K562 (cell line): Measurements from ENCODE around the gene CERS4. TPM values are rescaled to one million over a fixed set of nuclear protein-coding genes. Genes with fewer than 3 reads are reported as not detected.

Experiments
- ATAC-seq: fragments of 200-7000 bp; cut with Tn5 transposase; 3 replicates; pipeline ENCODE4 v1.9.1; 2020; ENCODE audit warnings: moderate library complexity
- BruUV-seq: library from RNA; stranded (reverse); fragments of 400-500 nt; replicated peaks from 2 replicates; lab custom pipeline; 2021; lab: Mats Ljungman, UMichigan
- CTCF ChIA-PET: fragments of 300-600 bp; formaldehyde crosslinking; extraction: SDS; loops from one replicate; lab custom pipeline; 2021; ENCODE audit warnings: low intra/inter-chr PET ratio; lab: Yijun Ruan, JAX
- POLR2A ChIA-PET: fragments of 300-600, 350-650 bp; sonication (Branson Sonifier 250); formaldehyde crosslinking; extraction: SDS; loops from one replicate; lab custom pipeline; 2021; ENCODE audit warnings: antibody characterized with exemption, inconsistent platforms; lab: Yijun Ruan, JAX
- DNase-seq, 4 experiments: peaks; one replicate each; pipeline versions ENCODE4 v3.0.0 to v3.0.0-alpha.2; 2011 to 2018; ENCODE audit warnings: low spot score in 3 of 4, mixed read lengths in 3 of 4; ENCODE audit errors: extremely low read depth in 1 of 4
- FAIRE-seq: peaks from 2 replicates; lab custom pipeline; 2011; peaks lifted over from hg19 to GRCh38; lab: Jason Lieb, UNC
- H2AFZ ChIP-seq: 2 replicates; pipeline ENCODE4 v1.6.0; 2011; ENCODE audit warnings: low read depth, low read length, control low read depth, inconsistent platforms
- H3K27ac ChIP-seq: fragments of 200-600 bp; 3 replicates; pipeline ENCODE4 v1.8.0; 2011; ENCODE audit warnings: low read depth, mild to moderate bottlenecking, control low read depth, inconsistent platforms, low read length, moderate library complexity, mixed read lengths; ENCODE audit errors: extremely low read depth
- H3K27me3 ChIP-seq, 2 experiments: fragments of 300-600 bp in 1 of 2; 2 replicates in 1 of 2; 3 replicates in 1 of 2; pipeline versions ENCODE4 v1.6.0 to v1.8.0; 2011; ENCODE audit warnings: inconsistent platforms in 2 of 2, low read length in 2 of 2, mild to moderate bottlenecking in 1 of 2, mixed read lengths in 1 of 2, moderate library complexity in 1 of 2; ENCODE audit not compliant: control insufficient read depth in 2 of 2, insufficient read depth in 2 of 2
- H3K36me3 ChIP-seq: fragments of 300-600 bp; 3 replicates; pipeline ENCODE4 v1.8.0; 2011; ENCODE audit warnings: mild to moderate bottlenecking, low read length, inconsistent platforms; ENCODE audit not compliant: control insufficient read depth, insufficient read depth
- H3K4me1 ChIP-seq, 2 experiments: fragments of 200-600 bp in 1 of 2; replicated peaks in 1 of 2; 2 replicates in 1 of 2; 3 replicates in 1 of 2; pipeline versions ENCODE4 v1.5.1 to v1.8.0; 2011; ENCODE audit warnings: inconsistent platforms in 2 of 2, low read length in 2 of 2, mild to moderate bottlenecking in 1 of 2, mixed read lengths in 1 of 2, moderate library complexity in 1 of 2; ENCODE audit not compliant: control insufficient read depth in 2 of 2, insufficient read depth in 2 of 2
- H3K4me2 ChIP-seq: 2 replicates; pipeline ENCODE4 v1.6.1; 2011; ENCODE audit warnings: low read length, control low read depth, inconsistent platforms, mixed read lengths; ENCODE audit not compliant: insufficient read depth
- H3K4me3 ChIP-seq: fragments of 200-600 bp; sonication (generic), shearing (Covaris generic); 2 replicates; pipeline ENCODE4 v1.5.1; 2016; ENCODE audit warnings: control low read depth, inconsistent platforms
- H3K79me2 ChIP-seq: fragments of 200-600 bp; 3 replicates; pipeline ENCODE4 v1.8.0; 2011; ENCODE audit warnings: low read length, inconsistent platforms; ENCODE audit not compliant: control insufficient read depth, insufficient read depth
- H3K9ac ChIP-seq, 2 experiments: 2 replicates each; pipeline versions ENCODE4 v1.6.0 to v1.6.1; 2011; ENCODE audit warnings: low read depth in 2 of 2, low read length in 2 of 2, control low read depth in 1 of 2, inconsistent platforms in 1 of 2, mild to moderate bottlenecking in 1 of 2, mixed read lengths in 1 of 2; ENCODE audit not compliant: insufficient read depth in 1 of 2
- H3K9me1 ChIP-seq: one replicate; pipeline ENCODE4 v1.6.0; 2011; ENCODE audit warnings: inconsistent platforms, mild to moderate bottlenecking, low read length, moderate library complexity; ENCODE audit not compliant: control insufficient read depth, insufficient read depth
- H3K9me3 ChIP-seq: replicated peaks from 2 replicates; pipeline ENCODE4 v1.5.1; 2011; ENCODE audit warnings: low read depth, low read length, inconsistent platforms; ENCODE audit not compliant: control insufficient read depth, insufficient read depth
- H4K20me1 ChIP-seq: replicated peaks from 2 replicates; pipeline ENCODE4 v1.6.1; 2011; ENCODE audit warnings: low read length, inconsistent platforms, mixed read lengths; ENCODE audit not compliant: control insufficient read depth, insufficient read depth
- CBX3 ChIP-seq, 2 experiments: IDR thresholded peaks; 1 replicate in 1 of 2; 2 replicates in 1 of 2; pipeline ENCODE4 v1.6.1; 2012; ENCODE audit warnings: inconsistent platforms in 2 of 2, low read length in 2 of 2, borderline replicate concordance in 1 of 2, control low read depth in 1 of 2
- HMGN3 ChIP-seq: IDR thresholded peaks from 2 replicates; pipeline ENCODE4 v1.6.1; 2011; ENCODE audit warnings: borderline replicate concordance, low read depth, mild to moderate bottlenecking, mixed read lengths, low read length; ENCODE audit not compliant: insufficient read length; ENCODE audit errors: extremely low read depth
- KHSRP ChIP-seq: fragments of 450-650 bp; IDR thresholded peaks from 2 replicates; pipeline ENCODE4 v1.6.1; 2017
- L3MBTL2 ChIP-seq: fragments of 450-650 bp; IDR thresholded peaks from 2 replicates; pipeline ENCODE4 v1.6.1; 2016; ENCODE audit warnings: mild to moderate bottlenecking, moderate library complexity
- MAX ChIP-seq: sonication (generic); formaldehyde crosslinking; IDR thresholded peaks from 2 replicates; pipeline ENCODE4 v1.9.0; 2022; ENCODE audit warnings: mild to moderate bottlenecking, missing genetic modification reagents
- MCM2 ChIP-seq: fragments of 450-650 bp; IDR thresholded peaks from 2 replicates; pipeline ENCODE4 v1.6.1; 2017; ENCODE audit warnings: low read depth, mild to moderate bottlenecking
- MTA3 ChIP-seq: fragments of 450-650 bp; formaldehyde crosslinking; IDR thresholded peaks from 2 replicates; pipeline ENCODE4 v1.6.1; 2017; ENCODE audit warnings: mild to moderate bottlenecking, borderline replicate concordance
- NELFE ChIP-seq: IDR thresholded peaks from 2 replicates; pipeline ENCODE4 v1.6.1; 2011; ENCODE audit warnings: mild to moderate bottlenecking; ENCODE audit not compliant: insufficient read depth, insufficient read length
- NFIC ChIP-seq: fragments of 450-650 bp; IDR thresholded peaks from 2 replicates; pipeline ENCODE4 v1.6.1; 2017; ENCODE audit warnings: mild to moderate bottlenecking, inconsistent platforms
- RBFOX2 ChIP-seq: fragments of 200-400 bp; formaldehyde crosslinking; IDR thresholded peaks from 2 replicates; pipeline ENCODE4 v1.6.1; 2017; ENCODE audit warnings: low read depth, mild to moderate bottlenecking, low read length, moderate library complexity
- SIX5 ChIP-seq, 2 experiments: IDR thresholded peaks; 2 replicates each; pipeline ENCODE4 v1.6.1; 2011; ENCODE audit warnings: low read length in 2 of 2, borderline replicate concordance in 1 of 2, low read depth in 1 of 2, mild to moderate bottlenecking in 1 of 2, moderate library complexity in 1 of 2; ENCODE audit not compliant: insufficient read depth in 1 of 2
- STAG1 ChIP-seq: sonication (generic); formaldehyde crosslinking; IDR thresholded peaks from 2 replicates; pipeline ENCODE4 v1.5.0; 2020; ENCODE audit warnings: missing genetic modification reagents, borderline replicate concordance
- TCF15 ChIP-seq: fragments of 250-450 bp; sonication (Bioruptor Pico); IDR thresholded peaks from 2 replicates; pipeline ENCODE4 v1.8.0; 2022; ENCODE audit warnings: moderate library complexity, mild to moderate bottlenecking, inconsistent platforms
- USF1 ChIP-seq: sonication (generic); formaldehyde crosslinking; IDR thresholded peaks from 2 replicates; pipeline ENCODE4 v1.9.0; 2022; ENCODE audit warnings: mild to moderate bottlenecking, missing genetic modification reagents
- ZBTB7A ChIP-seq: IDR thresholded peaks from 2 replicates; pipeline ENCODE4 v1.6.1; 2011; ENCODE audit warnings: low read depth, mild to moderate bottlenecking, low read length, moderate library complexity, borderline replicate concordance; ENCODE audit not compliant: control insufficient read depth
- ZC3H8 ChIP-seq: fragments of 450-650 bp; IDR thresholded peaks from 2 replicates; pipeline ENCODE4 v1.6.1; 2017
- ZNF3 ChIP-seq: fragments of 250-450 bp; sonication (Bioruptor Pico); IDR thresholded peaks from 2 replicates; pipeline ENCODE4 v1.5.0; 2021; ENCODE audit warnings: mild to moderate bottlenecking, moderate library complexity
- ZNF717 ChIP-seq: fragments of 250-450 bp; sonication (Bioruptor Pico); IDR thresholded peaks from 2 replicates; pipeline ENCODE4 v1.5.0; 2021
- ZNF75A ChIP-seq: fragments of 450-650 bp; formaldehyde crosslinking; IDR thresholded peaks from 2 replicates; pipeline ENCODE4 v1.4.0; 2020; ENCODE audit warnings: mild to moderate bottlenecking
- WGBS: fragments of 100-300 bp; shearing (Covaris generic); methylation state at CpG from one replicate; pipeline ENCODE4 v1.1.6; 2016; ENCODE audit warnings: low coverage, mixed read lengths; ENCODE audit not compliant: insufficient coverage; ENCODE audit errors: missing lambda C conversion rate; 5-methylcytosine and 5-hydroxymethylcytosine counted together
- in situ Hi-C: fragments of 300-500 bp; cut with MboI; formaldehyde crosslinking; loops from 4 replicates; pipeline ENCODE4 v1.15.0; 2018; ENCODE audit warnings: inconsistent platforms, mixed read lengths
- intact Hi-C: fragments of 100-400 bp; cut with micrococcal nuclease; formaldehyde crosslinking; loops from 2 replicates; pipeline ENCODE4 v1.14.2; 2022
- polyA plus RNA-seq, 8 experiments: library from polyadenylated mRNA; depleted of rRNA in 4 of 8; stranded (reverse) in 5 of 8; unstranded in 3 of 8; fragments of >200 nt; fragmentation: Nextera tagmentation in 2 of 8; fragmentation: Illumina TruSeq in 1 of 8; extraction: Ambion mirVana in 2 of 8; extraction: Trizol in 1 of 8; gene quantifications; 2 replicates each; pipeline versions ENCODE4 v1.2.1 to v1.2.3, GENCODE V29; 2011 to 2014; ENCODE audit warnings: inconsistent platforms in 1 of 8, missing spikeins in 1 of 8
- total RNA-seq, 7 experiments: library from RNA; depleted of rRNA in 6 of 7; stranded (reverse); fragments of >200 nt in 6 of 7; fragmentation: Illumina TruSeq in 2 of 7; extraction: Trizol in 2 of 7; gene quantifications; 2 replicates each; pipeline versions ENCODE4 v1.2.1 to v1.2.3, GENCODE V29; 2011 to 2021; ENCODE audit warnings: low replicate concordance in 1 of 7
- TF ChIP-seq, protein P1 (sequence below): sonication (generic); formaldehyde crosslinking; IDR thresholded peaks from 2 replicates; pipeline ENCODE4 v1.8.1; 2023; ENCODE audit warnings: mild to moderate bottlenecking, missing genetic modification reagents

The CERS4 gene
- total and polyA plus RNA-seq, 9 of the 15 experiments (the other 6 are each of a cell fraction or from before 2014, with no cell fraction given): 0.14 to 4.4 (median 2.9) TPM; not detected in 1

DNA sequence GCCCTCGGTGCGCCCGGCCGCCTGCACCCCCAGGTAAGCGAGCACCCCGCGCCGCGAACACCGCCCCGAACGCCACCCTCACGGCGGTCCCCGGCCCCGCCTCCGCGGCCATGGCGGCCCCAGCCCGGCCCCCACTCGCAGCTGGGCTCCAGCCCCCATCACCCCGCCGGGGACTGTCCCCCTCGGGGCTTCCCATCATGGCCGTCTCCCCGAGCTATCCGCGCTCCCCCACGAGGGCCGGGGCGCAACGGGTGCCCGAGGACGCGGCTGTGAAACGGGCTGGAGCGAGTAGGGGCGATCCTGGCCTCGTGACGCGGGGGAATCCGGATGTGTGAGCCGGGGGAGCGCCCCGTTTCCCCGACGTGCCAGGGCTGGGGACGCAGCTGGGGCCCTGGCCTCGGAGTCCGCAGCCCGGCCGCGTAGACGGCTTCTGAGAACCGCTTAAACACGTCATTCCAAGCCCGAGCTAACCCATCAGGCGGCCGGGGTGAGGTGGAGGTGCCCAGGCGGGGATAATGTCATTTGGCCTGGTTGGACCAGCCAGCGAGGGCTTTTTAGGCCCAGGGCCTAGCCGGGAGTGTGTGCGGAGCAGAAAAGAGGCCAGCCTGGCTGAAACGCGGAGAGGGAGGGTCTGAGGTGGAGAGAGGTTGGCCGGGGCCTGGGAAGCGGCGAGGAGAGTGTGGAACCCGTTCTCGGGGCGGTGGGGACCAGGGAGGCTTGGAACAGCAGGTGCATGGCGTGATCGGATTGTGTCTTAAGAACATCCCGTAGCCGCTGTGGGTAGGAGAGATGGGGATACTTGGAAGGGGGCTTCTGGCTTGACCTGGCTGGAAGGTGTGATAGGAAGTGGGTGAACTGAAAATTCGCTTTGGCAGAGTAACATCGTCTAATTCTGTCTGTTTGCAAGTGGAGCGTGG lies 550 bp downstream of the CERS4 start:
- ATAC-seq (no peak; the same call in 2 of the 3 replicates), FAIRE-seq (no peak), DNase-seq (no peak)
- peaks cover 0 to 9% of the 10 kb centered on the region in 2 experiments; a peak in 1 of 5 replicates for H3K27me3 ChIP-seq
- H3K36me3 ChIP-seq: no peaks in the 10 kb centered on the region
- peak overlapping the region; percentile 60 for H3K4me2 ChIP-seq
- H3K4me1 ChIP-seq: peaks cover 6 to 32% of the 10 kb centered on the region in 2 experiments
- in situ Hi-C loops: no loop called here
- peak overlapping the region; percentile 57 to 93; a peak in 3 of 4 replicates for H3K9ac ChIP-seq
- H3K4me3 ChIP-seq: peak overlapping the region; percentile 55
- no TSS peak for BruUV-seq
- CTCF ChIA-PET: no interaction called here
- WGBS: 26% methylated on average over 57 of the region's 78 CpGs
- H3K9me3 ChIP-seq: no peaks in the 10 kb centered on the region
- H4K20me1 ChIP-seq: peaks cover 5% of the 10 kb centered on the region; the same call in 1 of the 2 replicates
- intact Hi-C loops: no loop called here
- H3K9me1 ChIP-seq: no peaks in the 10 kb centered on the region
- peak overlapping the region; percentile 56; the same call in 2 of the 3 replicates for H3K27ac ChIP-seq
- no peaks in the 10 kb centered on the region for H3K79me2 ChIP-seq
- peak overlapping the region; percentile 90 for H2AFZ ChIP-seq
- POLR2A ChIA-PET: interaction anchor here (0.9 to 1.2 kb wide), 3 partner anchors 15 to 48 kb away, joined by 3 read pairs; no protein-coding TSS in a partner anchor
- TF ChIP-seq KHSRP: no peak
- TF ChIP-seq, protein P1, sequence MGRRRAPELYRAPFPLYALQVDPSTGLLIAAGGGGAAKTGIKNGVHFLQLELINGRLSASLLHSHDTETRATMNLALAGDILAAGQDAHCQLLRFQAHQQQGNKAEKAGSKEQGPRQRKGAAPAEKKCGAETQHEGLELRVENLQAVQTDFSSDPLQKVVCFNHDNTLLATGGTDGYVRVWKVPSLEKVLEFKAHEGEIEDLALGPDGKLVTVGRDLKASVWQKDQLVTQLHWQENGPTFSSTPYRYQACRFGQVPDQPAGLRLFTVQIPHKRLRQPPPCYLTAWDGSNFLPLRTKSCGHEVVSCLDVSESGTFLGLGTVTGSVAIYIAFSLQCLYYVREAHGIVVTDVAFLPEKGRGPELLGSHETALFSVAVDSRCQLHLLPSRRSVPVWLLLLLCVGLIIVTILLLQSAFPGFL (CRISPR knock-in tag): no peak
- no peak for TF ChIP-seq ZNF717 (CRISPR knock-in tag)
- TF ChIP-seq ZNF75A: no peak
- peak; percentile 44 for TF ChIP-seq USF1
- TF ChIP-seq SIX5 (IDR thresholded peaks at IDR 0.05; ENCODE audit: borderline replicate concordance in 1 of 2, insufficient read depth in 1 of 2, low read depth in 1 of 2, low read length in 2 of 2): no peak
- TF ChIP-seq STAG1: no peak
- TF ChIP-seq ZNF3 (CRISPR knock-in tag): no peak
- TF ChIP-seq TCF15 (CRISPR knock-in tag): no peak
- no peak for TF ChIP-seq ZC3H8
- TF ChIP-seq L3MBTL2: peak; percentile 58; the same call in 1 of the 2 replicates
- TF ChIP-seq MCM2: no peak
- TF ChIP-seq MAX (CRISPR knock-in tag): peak; percentile 57
- peak; percentile 66; the same call in 1 of the 2 replicates for TF ChIP-seq NFIC
- peak; percentile 60; the same call in 1 of the 2 replicates for TF ChIP-seq MTA3
- TF ChIP-seq HMGN3: peak; percentile 43
- TF ChIP-seq ZBTB7A: 0 out of 2 replicates have a peak, but pooled peaks have one; percentile 11
- TF ChIP-seq RBFOX2: peak; percentile 26
- no peak for TF ChIP-seq CBX3 (IDR thresholded peaks at IDR 0.05; ENCODE audit: borderline replicate concordance in 1 of 2, low read length in 2 of 2)
- TF ChIP-seq NELFE: no peak
